Osteocyte (in vitro differentiated cells): ENCODE results near the gene MYCT1. TPM values are rescaled to one million over a fixed set of nuclear protein-coding genes. Genes with fewer than 3 reads are reported as not detected.

Experiments
- DNase-seq: peaks from one replicate; pipeline ENCODE4 v3.0.0; 2021; ENCODE audit warnings: mixed read lengths; ENCODE audit not compliant: unreplicated experiment; ENCODE audit errors: extremely low spot score
- H3K27ac Mint-ChIP-seq: one replicate; pipeline ENCODE4 v1.8.0; 2021; ENCODE audit warnings: mild to moderate bottlenecking, mixed read lengths; ENCODE audit not compliant: unreplicated experiment
- H3K27me3 Mint-ChIP-seq: one replicate; pipeline ENCODE4 v1.8.0; 2021; ENCODE audit warnings: mixed read lengths; ENCODE audit not compliant: unreplicated experiment
- H3K36me3 Mint-ChIP-seq: one replicate; pipeline ENCODE4 v1.8.0; 2021; ENCODE audit warnings: mixed read lengths; ENCODE audit not compliant: unreplicated experiment
- H3K4me1 Mint-ChIP-seq: one replicate; pipeline ENCODE4 v1.8.0; 2021; ENCODE audit warnings: mixed read lengths; ENCODE audit not compliant: unreplicated experiment
- H3K4me3 Mint-ChIP-seq: one replicate; pipeline ENCODE4 v1.8.0; 2021; ENCODE audit warnings: mild to moderate bottlenecking, moderate library complexity, mixed read lengths; ENCODE audit not compliant: unreplicated experiment
- H3K9me3 Mint-ChIP-seq: one replicate; pipeline ENCODE4 v1.8.0; 2021; ENCODE audit warnings: mixed read lengths; ENCODE audit not compliant: unreplicated experiment
- total RNA-seq: library from RNA; stranded (reverse); gene quantifications from 2 replicates; pipeline ENCODE4 v1.2.1, GENCODE V29; 2021
- TF ChIP-seq, protein P1 (sequence below): fragments of 200-600 bp; sonication (generic); IDR thresholded peaks from 2 replicates; pipeline ENCODE4 v1.5.0; 2021; ENCODE audit warnings: antibody characterized with exemption, mild to moderate bottlenecking, moderate library complexity

MYCT1 gene
- total RNA-seq, 1 donor from 2014 or later = not detected

DNA sequence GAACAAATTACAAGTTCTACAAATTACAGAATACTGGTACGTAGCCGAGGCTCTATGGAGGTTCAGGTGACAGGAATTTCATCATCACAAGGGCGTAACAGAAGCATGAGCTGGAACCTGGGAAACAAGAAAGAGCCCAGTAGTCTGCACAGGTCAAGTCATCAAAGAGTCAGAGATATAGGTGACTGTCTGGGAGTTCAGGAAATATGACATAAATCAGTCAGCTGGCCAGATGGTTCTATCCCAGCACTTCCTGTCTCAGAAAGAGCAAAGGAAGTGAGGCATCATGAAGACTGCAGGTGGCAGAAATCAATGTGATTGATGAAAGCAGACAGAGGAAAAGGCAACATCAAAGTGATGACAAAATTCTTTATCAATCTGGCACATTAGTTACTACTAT, 23.3 kb downstream of the MYCT1 start:
- TF ChIP-seq, protein P1, sequence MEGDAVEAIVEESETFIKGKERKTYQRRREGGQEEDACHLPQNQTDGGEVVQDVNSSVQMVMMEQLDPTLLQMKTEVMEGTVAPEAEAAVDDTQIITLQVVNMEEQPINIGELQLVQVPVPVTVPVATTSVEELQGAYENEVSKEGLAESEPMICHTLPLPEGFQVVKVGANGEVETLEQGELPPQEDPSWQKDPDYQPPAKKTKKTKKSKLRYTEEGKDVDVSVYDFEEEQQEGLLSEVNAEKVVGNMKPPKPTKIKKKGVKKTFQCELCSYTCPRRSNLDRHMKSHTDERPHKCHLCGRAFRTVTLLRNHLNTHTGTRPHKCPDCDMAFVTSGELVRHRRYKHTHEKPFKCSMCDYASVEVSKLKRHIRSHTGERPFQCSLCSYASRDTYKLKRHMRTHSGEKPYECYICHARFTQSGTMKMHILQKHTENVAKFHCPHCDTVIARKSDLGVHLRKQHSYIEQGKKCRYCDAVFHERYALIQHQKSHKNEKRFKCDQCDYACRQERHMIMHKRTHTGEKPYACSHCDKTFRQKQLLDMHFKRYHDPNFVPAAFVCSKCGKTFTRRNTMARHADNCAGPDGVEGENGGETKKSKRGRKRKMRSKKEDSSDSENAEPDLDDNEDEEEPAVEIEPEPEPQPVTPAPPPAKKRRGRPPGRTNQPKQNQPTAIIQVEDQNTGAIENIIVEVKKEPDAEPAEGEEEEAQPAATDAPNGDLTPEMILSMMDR = no peak
- DNase-seq = no peak
- Mint-ChIP-seq H3K27me3 (peaks cover 5% of the 10 kb centered on the region), H3K4me1 (no peaks in the 10 kb centered on the region), H3K36me3 (no peaks in the 10 kb centered on the region), H3K9me3 (no peaks in the 10 kb centered on the region), H3K27ac (no peak overlapping the region), H3K4me3 (no peak overlapping the region)

DNA sequence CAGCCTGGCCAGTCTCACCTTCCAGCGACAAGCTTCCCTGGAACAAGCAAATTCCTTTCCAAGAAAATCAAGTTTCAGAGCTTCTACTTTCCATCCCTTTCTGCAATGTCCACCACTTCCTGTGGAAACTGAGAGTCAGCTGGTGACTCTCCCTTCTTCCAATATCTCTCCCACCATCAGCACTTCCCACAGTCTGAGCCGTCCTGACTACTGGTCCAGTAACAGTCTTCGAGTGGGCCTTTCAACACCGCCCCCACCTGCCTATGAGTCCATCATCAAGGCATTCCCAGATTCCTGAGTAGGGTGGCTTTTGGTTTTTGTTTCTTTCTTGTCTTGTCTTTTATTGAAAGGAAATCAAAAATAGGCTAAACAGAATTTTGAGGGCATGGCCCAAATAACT, 24.3 kb downstream of the MYCT1 start:
- Mint-ChIP-seq H3K4me3 (no peak overlapping the region), H3K27ac (no peak overlapping the region), H3K27me3 (peaks cover 5% of the 10 kb centered on the region), H3K9me3 (no peaks in the 10 kb centered on the region), H3K4me1 (no peaks in the 10 kb centered on the region), H3K36me3 (no peaks in the 10 kb centered on the region)
- TF ChIP-seq, protein P1 = no peak
- DNase-seq = no peak

DNA sequence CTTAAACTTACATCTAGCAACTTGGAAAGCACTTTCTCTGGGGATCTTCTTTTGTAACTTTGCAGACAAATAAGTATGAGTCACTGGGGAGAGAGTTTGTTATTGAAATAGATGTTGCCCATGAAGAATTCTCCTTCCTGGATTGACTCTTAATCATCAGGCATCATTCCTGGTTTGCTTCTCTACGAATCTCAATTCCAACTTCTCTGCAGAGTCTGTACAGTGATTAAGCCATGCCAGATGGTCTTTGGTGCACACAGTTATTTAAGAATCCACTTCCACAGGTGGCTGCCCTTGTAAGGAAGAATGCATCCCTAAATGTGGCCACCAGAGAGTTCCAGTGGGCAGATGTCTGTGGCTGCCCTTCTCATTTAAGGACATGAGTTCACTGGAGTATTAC, 25.7 kb downstream of the MYCT1 start:
- TF ChIP-seq, protein P1 = no peak
- DNase-seq = no peak
- Mint-ChIP-seq H3K4me3 (no peak overlapping the region), H3K4me1 (no peaks in the 10 kb centered on the region), H3K27ac (no peak overlapping the region), H3K27me3 (peaks cover 5% of the 10 kb centered on the region), H3K36me3 (no peaks in the 10 kb centered on the region), H3K9me3 (no peaks in the 10 kb centered on the region)

DNA sequence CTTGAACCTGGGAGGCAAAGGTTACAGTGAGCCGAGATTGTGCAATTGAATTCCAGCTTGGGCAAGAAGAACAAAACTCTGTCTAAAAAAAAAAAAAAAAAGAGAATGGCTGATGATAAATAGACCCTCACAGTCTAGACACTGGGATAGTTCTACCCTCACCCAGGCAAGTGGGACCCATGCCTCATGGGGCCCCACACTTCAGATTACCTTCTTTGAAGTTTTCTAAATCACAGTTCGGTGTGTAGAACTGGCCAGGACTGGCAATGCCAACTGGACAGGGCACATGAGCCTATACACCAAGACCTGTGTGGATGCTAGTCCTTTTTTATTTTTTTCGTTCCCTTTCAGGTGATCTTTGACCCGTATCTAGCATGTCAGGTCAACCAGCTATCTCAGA, 28.6 kb downstream of the MYCT1 start:
- no peak overlapping the region for H3K4me3 Mint-ChIP-seq
- no peak for DNase-seq

DNA sequence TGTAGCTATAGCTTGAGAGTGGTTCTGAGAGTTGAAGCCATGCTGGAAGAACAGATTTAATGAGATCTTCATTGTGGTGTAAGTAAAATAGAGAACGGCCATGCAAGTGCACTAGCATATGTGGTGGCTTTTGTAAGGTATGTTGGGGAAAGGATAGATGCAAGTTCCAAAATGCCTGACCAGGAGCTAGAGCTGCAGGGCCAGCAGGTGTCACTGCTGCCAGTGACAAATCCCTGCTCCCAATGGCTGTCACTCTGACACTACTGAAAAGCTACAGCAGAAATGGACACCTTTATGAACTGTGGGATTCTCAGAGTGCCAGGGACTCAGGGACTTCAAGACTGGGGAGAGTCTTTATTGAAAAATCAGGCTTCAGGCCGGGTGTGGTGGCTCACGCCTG, 29.8 kb downstream of the MYCT1 start:
- H3K9me3 Mint-ChIP-seq = no peaks in the 10 kb centered on the region
- H3K4me3 Mint-ChIP-seq = no peak overlapping the region
- no peak overlapping the region for H3K27ac Mint-ChIP-seq
- peaks cover 3% of the 10 kb centered on the region for H3K27me3 Mint-ChIP-seq
- no peaks in the 10 kb centered on the region for H3K4me1 Mint-ChIP-seq
- no peaks in the 10 kb centered on the region for H3K36me3 Mint-ChIP-seq
- DNase-seq = no peak
- TF ChIP-seq, protein P1 = no peak

More for the DNA sequence above, 28.6 kb downstream of the MYCT1 start:
- H3K4me1 Mint-ChIP-seq = no peaks in the 10 kb centered on the region
- no peaks in the 10 kb centered on the region for H3K9me3 Mint-ChIP-seq
- no peak overlapping the region for H3K27ac Mint-ChIP-seq
- TF ChIP-seq, protein P1 = no peak
- H3K36me3 Mint-ChIP-seq = no peaks in the 10 kb centered on the region
- peaks cover 5% of the 10 kb centered on the region for H3K27me3 Mint-ChIP-seq
